WTC11 (cell line): ENCODE measurements around the gene C22orf31. TPM values are rescaled to one million over a fixed set of nuclear protein-coding genes. Genes with fewer than 3 reads are reported as not detected.

ENCODE experiments used
- ATAC-seq: fragments of 200-7000 bp; cut with Tn5 transposase; 2 replicates; pipeline ENCODE4 v1.10.0; 2021; ENCODE audit warnings: mild to moderate bottlenecking, moderate library complexity
- CTCF ChIA-PET: fragments of 300-600 bp; sonication (Branson Sonifier 250); formaldehyde crosslinking; loops from one replicate; lab custom pipeline; 2021; ENCODE audit warnings: antibody characterized with exemption; lab: Charles Lee
- POLR2A ChIA-PET: fragments of 350-600 bp; sonication (Branson Sonifier 250); formaldehyde crosslinking; loops from one replicate; lab custom pipeline; 2021; ENCODE audit warnings: antibody characterized with exemption; lab: Charles Lee
- DNase-seq: peaks from one replicate; pipeline ENCODE4 v3.0.0; 2021; ENCODE audit warnings: low spot score
- H3K27ac Mint-ChIP-seq: 2 replicates; pipeline ENCODE4 v1.8.0; 2021; ENCODE audit warnings: mixed read lengths
- H3K27me3 Mint-ChIP-seq: 2 replicates; pipeline ENCODE4 v1.8.0; 2021; ENCODE audit warnings: low read depth, mild to moderate bottlenecking, moderate library complexity, mixed read lengths
- H3K36me3 Mint-ChIP-seq: 2 replicates; pipeline ENCODE4 v1.8.0; 2021; ENCODE audit warnings: mixed read lengths
- H3K4me1 Mint-ChIP-seq: 2 replicates; pipeline ENCODE4 v1.8.0; 2022; ENCODE audit warnings: mixed read lengths
- H3K4me3 Mint-ChIP-seq: 2 replicates; pipeline ENCODE4 v1.8.0; 2021; ENCODE audit warnings: mild to moderate bottlenecking, moderate library complexity, mixed read lengths
- H3K9me3 Mint-ChIP-seq: 2 replicates; pipeline ENCODE4 v1.8.0; 2021; ENCODE audit warnings: mixed read lengths
- ATF2 ChIP-seq: sonication (generic); formaldehyde crosslinking; IDR thresholded peaks from 2 replicates; pipeline ENCODE4 v1.8.1; 2022; ENCODE audit warnings: low read depth, missing genetic modification reagents, borderline replicate concordance
- ESRRA ChIP-seq: sonication (generic); formaldehyde crosslinking; IDR thresholded peaks from 2 replicates; pipeline ENCODE4 v1.8.1; 2022; ENCODE audit warnings: mild to moderate bottlenecking, missing genetic modification reagents, borderline replicate concordance
- FOXJ3 ChIP-seq: sonication (generic); formaldehyde crosslinking; IDR thresholded peaks from 2 replicates; pipeline ENCODE4 v1.9.0; 2021; ENCODE audit warnings: missing genetic modification reagents, mild to moderate bottlenecking, borderline replicate concordance
- GRHL2 ChIP-seq: fragments of 250-450 bp; sonication (Bioruptor Pico); IDR thresholded peaks from 2 replicates; pipeline ENCODE4 v1.8.0; 2022; ENCODE audit warnings: mild to moderate bottlenecking, moderate library complexity; ENCODE audit not compliant: insufficient replicate concordance, severe bottlenecking
- HMGA2 ChIP-seq: fragments of 250-450 bp; sonication (Bioruptor Pico); IDR thresholded peaks from 2 replicates; pipeline ENCODE4 v1.4.0; 2021; ENCODE audit warnings: mild to moderate bottlenecking, moderate library complexity
- KAT7 ChIP-seq: sonication (generic); formaldehyde crosslinking; IDR thresholded peaks from 2 replicates; pipeline ENCODE4 v1.8.1; 2023; ENCODE audit warnings: missing genetic modification reagents, mild to moderate bottlenecking, borderline replicate concordance
- MYBL2 ChIP-seq: sonication (generic); formaldehyde crosslinking; IDR thresholded peaks from 2 replicates; pipeline ENCODE4 v1.8.1; 2023; ENCODE audit warnings: mild to moderate bottlenecking, moderate library complexity, missing genetic modification reagents
- NFATC4 ChIP-seq: fragments of 250-450 bp; sonication (Bioruptor Pico); IDR thresholded peaks from 2 replicates; pipeline ENCODE4 v1.9.0; 2021; ENCODE audit warnings: mild to moderate bottlenecking
- NFE2L1 ChIP-seq: sonication (generic); formaldehyde crosslinking; IDR thresholded peaks from 2 replicates; pipeline ENCODE4 v1.8.1; 2023; ENCODE audit warnings: missing genetic modification reagents
- NFYB ChIP-seq: sonication (generic); formaldehyde crosslinking; conservative IDR thresholded peaks from 2 replicates; pipeline ENCODE4 v1.8.0; 2022; ENCODE audit warnings: low read depth, missing genetic modification reagents
- PRDM15 ChIP-seq: sonication (generic); formaldehyde crosslinking; IDR thresholded peaks from 2 replicates; pipeline ENCODE4 v1.8.0; 2022; ENCODE audit warnings: missing genetic modification reagents
- ZNF219 ChIP-seq: sonication (generic); formaldehyde crosslinking; IDR thresholded peaks from 2 replicates; pipeline ENCODE4 v1.8.0; 2023; ENCODE audit warnings: missing genetic modification reagents, mild to moderate bottlenecking, borderline replicate concordance
- ZNF263 ChIP-seq: sonication (generic); formaldehyde crosslinking; IDR thresholded peaks from 2 replicates; pipeline ENCODE4 v1.8.1; 2022; ENCODE audit warnings: low read depth, mild to moderate bottlenecking, moderate library complexity, missing genetic modification reagents
- ZNF671 ChIP-seq: fragments of 250-450 bp; sonication (Bioruptor Pico); IDR thresholded peaks from 2 replicates; pipeline ENCODE4 v1.8.0; 2021; ENCODE audit warnings: mild to moderate bottlenecking
- total RNA-seq: library from RNA; stranded (reverse); gene quantifications from 3 replicates; pipeline ENCODE4 v1.2.3, GENCODE V29; 2021
- TF ChIP-seq, protein P1 (sequence below): fragments of 250-450 bp; sonication (Bioruptor Pico); IDR thresholded peaks from 2 replicates; pipeline ENCODE4 v1.9.0; 2021; ENCODE audit warnings: mild to moderate bottlenecking
- TF ChIP-seq, protein P2 (sequence below): sonication (generic); formaldehyde crosslinking; conservative IDR thresholded peaks from 2 replicates; pipeline ENCODE4 v1.8.1; 2022; ENCODE audit warnings: mild to moderate bottlenecking, missing genetic modification reagents
- TF ChIP-seq, protein P3 (sequence below): sonication (generic); formaldehyde crosslinking; IDR thresholded peaks from 2 replicates; pipeline ENCODE4 v1.8.1; 2023; ENCODE audit warnings: mild to moderate bottlenecking, missing genetic modification reagents
- TF ChIP-seq, protein P4 (sequence below): sonication (generic); formaldehyde crosslinking; IDR thresholded peaks from 2 replicates; pipeline ENCODE4 v1.8.0; 2023; ENCODE audit warnings: missing genetic modification reagents, mild to moderate bottlenecking, borderline replicate concordance

The C22orf31 gene
- total RNA-seq, 1 experiment from 2014 or later: not detected

GRCh38 chr22:29044657-29045176, 16.9 kb downstream of the C22orf31 start (continued):
- TF ChIP-seq GRHL2 (CRISPR knock-in tag): no peak
- TF ChIP-seq, protein P1, sequence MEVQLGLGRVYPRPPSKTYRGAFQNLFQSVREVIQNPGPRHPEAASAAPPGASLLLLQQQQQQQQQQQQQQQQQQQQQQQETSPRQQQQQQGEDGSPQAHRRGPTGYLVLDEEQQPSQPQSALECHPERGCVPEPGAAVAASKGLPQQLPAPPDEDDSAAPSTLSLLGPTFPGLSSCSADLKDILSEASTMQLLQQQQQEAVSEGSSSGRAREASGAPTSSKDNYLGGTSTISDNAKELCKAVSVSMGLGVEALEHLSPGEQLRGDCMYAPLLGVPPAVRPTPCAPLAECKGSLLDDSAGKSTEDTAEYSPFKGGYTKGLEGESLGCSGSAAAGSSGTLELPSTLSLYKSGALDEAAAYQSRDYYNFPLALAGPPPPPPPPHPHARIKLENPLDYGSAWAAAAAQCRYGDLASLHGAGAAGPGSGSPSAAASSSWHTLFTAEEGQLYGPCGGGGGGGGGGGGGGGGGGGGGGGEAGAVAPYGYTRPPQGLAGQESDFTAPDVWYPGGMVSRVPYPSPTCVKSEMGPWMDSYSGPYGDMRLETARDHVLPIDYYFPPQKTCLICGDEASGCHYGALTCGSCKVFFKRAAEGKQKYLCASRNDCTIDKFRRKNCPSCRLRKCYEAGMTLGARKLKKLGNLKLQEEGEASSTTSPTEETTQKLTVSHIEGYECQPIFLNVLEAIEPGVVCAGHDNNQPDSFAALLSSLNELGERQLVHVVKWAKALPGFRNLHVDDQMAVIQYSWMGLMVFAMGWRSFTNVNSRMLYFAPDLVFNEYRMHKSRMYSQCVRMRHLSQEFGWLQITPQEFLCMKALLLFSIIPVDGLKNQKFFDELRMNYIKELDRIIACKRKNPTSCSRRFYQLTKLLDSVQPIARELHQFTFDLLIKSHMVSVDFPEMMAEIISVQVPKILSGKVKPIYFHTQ (CRISPR knock-in tag): no peak
- TF ChIP-seq, protein P2, sequence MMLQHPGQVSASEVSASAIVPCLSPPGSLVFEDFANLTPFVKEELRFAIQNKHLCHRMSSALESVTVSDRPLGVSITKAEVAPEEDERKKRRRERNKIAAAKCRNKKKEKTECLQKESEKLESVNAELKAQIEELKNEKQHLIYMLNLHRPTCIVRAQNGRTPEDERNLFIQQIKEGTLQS (CRISPR knock-in tag): no peak
- no peak for TF ChIP-seq ATF2 (CRISPR knock-in tag)
- TF ChIP-seq KAT7: no peak
- no peak for TF ChIP-seq HMGA2 (CRISPR knock-in tag)
- no peak for TF ChIP-seq NFATC4 (CRISPR knock-in tag)
- TF ChIP-seq ZNF263: no peak

GRCh38 chr22:29043906-29044575, 17.6 kb downstream of the C22orf31 start:
- Mint-ChIP-seq H3K4me3 (no peak overlapping the region), H3K9me3 (no peaks in the 10 kb centered on the region), H3K36me3 (peaks cover 38% of the 10 kb centered on the region), H3K27me3 (no peaks in the 10 kb centered on the region), H3K4me1 (peaks cover 3% of the 10 kb centered on the region; the same call in 1 of the 2 replicates), H3K27ac (no peak overlapping the region)
- no peak for DNase-seq
- POLR2A ChIA-PET: no interaction called here
- ATAC-seq: no peak
- CTCF ChIA-PET: interaction anchor here (2.1 to 5.1 kb wide), 2 partner anchors 11 to 110 kb away, joined by 4 to 43 read pairs; no protein-coding TSS in a partner anchor
- TF ChIP-seq MYBL2 (no peak), NFE2L1 (CRISPR knock-in tag) (no peak), ZNF671 (CRISPR knock-in tag) (no peak), ESRRA (no peak), NFYB (CRISPR knock-in tag) (no peak), PRDM15 (CRISPR knock-in tag) (no peak), ZNF219 (CRISPR knock-in tag) (no peak), FOXJ3 (CRISPR knock-in tag) (no peak)
- TF ChIP-seq, protein P3, sequence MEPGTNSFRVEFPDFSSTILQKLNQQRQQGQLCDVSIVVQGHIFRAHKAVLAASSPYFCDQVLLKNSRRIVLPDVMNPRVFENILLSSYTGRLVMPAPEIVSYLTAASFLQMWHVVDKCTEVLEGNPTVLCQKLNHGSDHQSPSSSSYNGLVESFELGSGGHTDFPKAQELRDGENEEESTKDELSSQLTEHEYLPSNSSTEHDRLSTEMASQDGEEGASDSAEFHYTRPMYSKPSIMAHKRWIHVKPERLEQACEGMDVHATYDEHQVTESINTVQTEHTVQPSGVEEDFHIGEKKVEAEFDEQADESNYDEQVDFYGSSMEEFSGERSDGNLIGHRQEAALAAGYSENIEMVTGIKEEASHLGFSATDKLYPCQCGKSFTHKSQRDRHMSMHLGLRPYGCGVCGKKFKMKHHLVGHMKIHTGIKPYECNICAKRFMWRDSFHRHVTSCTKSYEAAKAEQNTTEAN (CRISPR knock-in tag): no peak
- TF ChIP-seq, protein P1 (CRISPR knock-in tag): no peak
- TF ChIP-seq, protein P4, sequence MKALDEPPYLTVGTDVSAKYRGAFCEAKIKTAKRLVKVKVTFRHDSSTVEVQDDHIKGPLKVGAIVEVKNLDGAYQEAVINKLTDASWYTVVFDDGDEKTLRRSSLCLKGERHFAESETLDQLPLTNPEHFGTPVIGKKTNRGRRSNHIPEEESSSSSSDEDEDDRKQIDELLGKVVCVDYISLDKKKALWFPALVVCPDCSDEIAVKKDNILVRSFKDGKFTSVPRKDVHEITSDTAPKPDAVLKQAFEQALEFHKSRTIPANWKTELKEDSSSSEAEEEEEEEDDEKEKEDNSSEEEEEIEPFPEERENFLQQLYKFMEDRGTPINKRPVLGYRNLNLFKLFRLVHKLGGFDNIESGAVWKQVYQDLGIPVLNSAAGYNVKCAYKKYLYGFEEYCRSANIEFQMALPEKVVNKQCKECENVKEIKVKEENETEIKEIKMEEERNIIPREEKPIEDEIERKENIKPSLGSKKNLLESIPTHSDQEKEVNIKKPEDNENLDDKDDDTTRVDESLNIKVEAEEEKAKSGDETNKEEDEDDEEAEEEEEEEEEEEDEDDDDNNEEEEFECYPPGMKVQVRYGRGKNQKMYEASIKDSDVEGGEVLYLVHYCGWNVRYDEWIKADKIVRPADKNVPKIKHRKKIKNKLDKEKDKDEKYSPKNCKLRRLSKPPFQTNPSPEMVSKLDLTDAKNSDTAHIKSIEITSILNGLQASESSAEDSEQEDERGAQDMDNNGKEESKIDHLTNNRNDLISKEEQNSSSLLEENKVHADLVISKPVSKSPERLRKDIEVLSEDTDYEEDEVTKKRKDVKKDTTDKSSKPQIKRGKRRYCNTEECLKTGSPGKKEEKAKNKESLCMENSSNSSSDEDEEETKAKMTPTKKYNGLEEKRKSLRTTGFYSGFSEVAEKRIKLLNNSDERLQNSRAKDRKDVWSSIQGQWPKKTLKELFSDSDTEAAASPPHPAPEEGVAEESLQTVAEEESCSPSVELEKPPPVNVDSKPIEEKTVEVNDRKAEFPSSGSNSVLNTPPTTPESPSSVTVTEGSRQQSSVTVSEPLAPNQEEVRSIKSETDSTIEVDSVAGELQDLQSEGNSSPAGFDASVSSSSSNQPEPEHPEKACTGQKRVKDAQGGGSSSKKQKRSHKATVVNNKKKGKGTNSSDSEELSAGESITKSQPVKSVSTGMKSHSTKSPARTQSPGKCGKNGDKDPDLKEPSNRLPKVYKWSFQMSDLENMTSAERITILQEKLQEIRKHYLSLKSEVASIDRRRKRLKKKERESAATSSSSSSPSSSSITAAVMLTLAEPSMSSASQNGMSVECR: no peak
